AG04449 (cell line): ENCODE results near the gene PRICKLE3.

Experiments used
- CTCF ChIA-PET: fragments of 350-600 bp; formaldehyde crosslinking; extraction: SDS; loops from one replicate; lab custom pipeline; 2021; ENCODE audit warnings: antibody characterized with exemption; lab: Yijun Ruan, JAX
- POLR2A ChIA-PET: fragments of 400-600, 350-600 bp; formaldehyde crosslinking; extraction: SDS; loops from one replicate; lab custom pipeline; 2020; ENCODE audit warnings: antibody characterized with exemption, inconsistent platforms; lab: Yijun Ruan, JAX
- DNase-seq: peaks from one replicate; pipeline ENCODE4 v3.0.0-alpha.2; 2010; ENCODE audit warnings: low read depth, low spot score
- H3K4me3 ChIP-seq: 2 replicates; pipeline ENCODE4 v1.5.1; 2011; ENCODE audit warnings: low read depth, mild to moderate bottlenecking, control low read depth, low read length
- CTCF ChIP-seq: IDR thresholded peaks from one replicate; pipeline ENCODE4 v1.5.1; 2011; ENCODE audit warnings: mild to moderate bottlenecking, moderate library complexity, low read length, control low read depth, inconsistent platforms; ENCODE audit not compliant: insufficient read depth; ENCODE audit errors: missing control alignments

Gene PRICKLE3

DNA sequence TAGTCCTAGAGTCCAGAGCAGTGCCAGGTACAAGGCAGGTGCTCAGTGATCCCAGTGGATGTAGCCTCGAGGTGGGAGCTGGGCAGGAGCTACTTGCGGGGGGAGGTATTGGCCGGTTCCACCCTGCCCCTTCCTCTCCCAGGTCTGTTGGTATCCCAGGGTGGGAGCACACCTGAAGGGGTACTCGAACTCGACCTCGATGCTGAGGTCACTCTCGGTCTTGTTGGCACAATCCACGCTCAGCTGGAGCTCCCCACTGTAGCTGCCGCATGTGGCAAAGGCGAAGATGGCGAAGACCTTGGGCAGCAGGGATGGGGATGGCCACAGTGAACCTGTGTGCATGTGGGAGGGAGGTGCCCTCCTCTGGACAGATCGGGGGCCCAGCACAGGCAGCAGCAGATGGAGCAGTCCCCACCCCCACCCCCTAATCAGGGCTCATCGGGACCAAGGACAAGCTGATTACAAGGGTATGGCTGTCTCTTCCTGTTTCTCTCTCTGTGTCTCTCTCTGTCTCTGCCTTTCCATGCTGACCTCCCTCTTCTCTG is 11.4 kb upstream of the PRICKLE3 start:
- POLR2A ChIA-PET: no interaction called here
- DNase-seq: no peak
- CTCF ChIA-PET: no interaction called here
- no peak for TF ChIP-seq CTCF
- no peak overlapping the region for H3K4me3 ChIP-seq

DNA sequence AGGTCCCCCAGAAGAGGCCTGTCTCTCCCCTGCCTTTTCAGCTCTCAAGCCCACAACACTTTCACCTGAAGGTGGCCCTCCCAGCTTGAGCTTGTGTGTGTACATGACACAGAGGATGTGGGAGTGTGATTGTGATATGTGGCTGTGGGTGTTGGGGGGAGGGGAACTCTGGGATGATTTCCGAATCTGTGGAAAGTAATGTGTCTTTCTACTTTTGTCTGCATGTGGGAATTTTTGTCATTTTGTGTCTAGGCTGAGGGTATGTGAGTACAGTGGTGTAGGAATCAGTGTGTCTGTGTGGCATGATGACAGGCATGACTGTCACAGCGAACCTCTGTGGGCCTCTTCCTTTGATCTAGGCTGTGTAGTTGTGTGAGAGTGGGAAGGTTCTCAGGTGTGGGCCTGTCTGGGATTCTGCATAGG is 7.4 kb upstream of the PRICKLE3 start:
- POLR2A ChIA-PET: no interaction called here
- TF ChIP-seq CTCF: no peak
- CTCF ChIA-PET: interaction anchor here (0.8 to 2.3 kb wide), 11 partner anchors 8 to 645 kb away, joined by 3 to 8 read pairs (median 3); partner anchors contain the start of gene CCDC22
- DNase-seq: no peak
- no peak overlapping the region for H3K4me3 ChIP-seq

DNA sequence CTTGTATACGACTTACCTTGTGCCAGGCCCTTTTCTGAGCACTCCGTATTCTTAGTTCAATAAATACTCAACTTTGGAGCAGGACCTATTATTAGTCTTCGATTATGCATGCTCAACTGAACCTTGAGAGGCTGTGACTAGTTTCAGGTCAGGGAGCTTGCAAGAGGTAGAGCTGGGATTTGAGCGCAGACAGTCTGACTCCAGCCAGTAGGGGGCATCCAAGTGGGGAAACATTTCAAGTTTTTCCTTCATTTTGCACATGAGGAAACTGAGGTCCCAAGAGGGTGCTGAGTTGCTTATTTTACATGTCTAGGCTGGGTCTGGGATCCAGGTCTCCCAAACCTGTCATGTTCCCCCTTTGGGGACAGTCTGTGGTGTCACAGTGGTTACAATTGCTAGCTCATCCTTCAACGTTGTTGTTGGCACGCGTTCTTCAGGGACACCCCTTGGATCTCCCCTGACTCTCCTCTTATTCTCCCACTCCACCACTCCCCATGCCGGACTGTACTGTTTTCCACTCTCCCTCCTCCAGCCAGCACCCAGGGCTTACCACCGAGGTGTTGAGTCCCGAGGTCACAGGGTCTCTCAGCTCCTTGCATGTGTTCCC is 6.7 kb upstream of the PRICKLE3 start:
- ChIA-PET CTCF (interaction anchor here (0.8 to 2.3 kb wide), 20 partner anchors 8 to 728 kb away, joined by 3 to 8 read pairs (median 3); partner anchors contain the start of genes CCDC22 and SYP), POLR2A (no interaction called here)
- peak; percentile 45 for TF ChIP-seq CTCF
- DNase-seq: no peak
- H3K4me3 ChIP-seq: no peak overlapping the region

DNA sequence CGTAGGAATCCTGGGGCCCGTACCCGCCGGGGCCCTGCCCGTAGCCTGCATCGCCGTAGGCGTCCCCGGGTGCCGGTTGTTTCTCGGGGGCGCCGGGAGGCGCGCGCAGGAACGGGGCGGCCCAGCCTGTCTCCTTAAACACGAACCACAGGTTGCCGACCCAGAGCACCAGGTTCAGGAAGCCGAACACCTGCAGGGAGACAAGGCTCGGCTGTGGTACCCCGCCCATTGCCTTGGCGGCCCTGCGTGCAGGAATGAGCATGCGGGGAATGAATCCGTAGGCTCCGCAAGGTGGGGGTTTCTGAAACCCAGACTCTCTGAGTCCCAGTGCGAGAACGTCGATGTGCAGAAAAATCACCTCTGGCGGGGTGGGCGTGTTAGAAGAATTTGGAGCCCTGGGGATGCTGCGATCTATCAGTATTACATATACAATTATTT is 5.4 kb upstream of the PRICKLE3 start:
- no peak for DNase-seq
- no peak for TF ChIP-seq CTCF
- ChIA-PET POLR2A (interaction anchor here (0.7 kb wide), 1 partner anchor 28 kb away, joined by 4 read pairs; no protein-coding TSS in a partner anchor), CTCF (interaction anchor here (0.8 to 2.3 kb wide), 6 partner anchors 9 to 647 kb away, joined by 3 to 8 read pairs (median 6); partner anchors contain the start of gene SYP)
- H3K4me3 ChIP-seq: peak overlapping the region; percentile 71

DNA sequence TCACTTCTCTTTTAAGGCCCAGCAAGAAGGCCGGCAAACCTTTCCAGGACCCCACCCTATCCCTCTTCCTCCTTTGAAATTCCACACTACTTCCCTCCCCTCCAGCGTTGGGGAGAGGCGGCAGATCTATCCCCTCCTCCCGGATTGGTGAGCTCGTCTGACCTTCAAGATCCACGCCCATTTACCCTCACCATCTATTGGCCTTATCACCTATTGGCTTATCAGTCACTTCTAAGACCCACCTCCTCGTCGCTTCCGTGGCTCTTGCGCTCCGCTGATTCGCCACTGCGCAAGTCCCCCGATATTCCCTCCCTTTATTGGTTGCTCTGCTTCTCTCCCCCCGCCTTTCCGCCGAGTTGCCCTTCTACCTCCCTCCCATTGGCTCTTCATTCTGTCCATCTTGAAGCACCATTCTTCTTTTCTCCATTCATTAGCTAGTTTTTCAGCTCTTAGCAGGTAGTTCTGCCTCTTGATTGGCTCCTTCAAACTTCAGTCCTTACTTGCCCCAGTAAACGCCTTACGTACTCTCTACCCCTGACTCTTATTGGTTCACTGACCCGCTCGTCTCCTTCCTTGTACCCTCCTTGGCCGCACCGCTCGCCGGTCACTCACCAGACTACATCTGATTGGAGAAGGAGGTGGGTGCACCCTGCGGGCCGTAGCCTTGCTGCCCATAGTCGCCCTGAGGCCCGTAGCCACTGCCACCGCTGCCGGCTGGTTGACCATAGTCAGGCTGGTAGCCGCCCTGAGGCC is 4.8 kb upstream of the PRICKLE3 start:
- ChIA-PET POLR2A (interaction anchor here (0.5 to 1.2 kb wide), 5 partner anchors 27 to 544 kb away, joined by 3 to 4 read pairs (median 3); partner anchors contain the start of genes CCDC22 and PPP1R3F), CTCF (interaction anchor here (0.7 to 1.1 kb wide), 3 partner anchors 9 to 35 kb away, joined by 3 read pairs; partner anchors contain the start of gene SYP)
- peak; percentile 99 for DNase-seq
- no peak for TF ChIP-seq CTCF
- H3K4me3 ChIP-seq: peak overlapping the region; percentile 71
